ENCODE data around the gene JAK3. TPM values are rescaled to one million over a fixed set of nuclear protein-coding genes. Genes with fewer than 3 reads are reported as not detected.

The JAK3 gene
- total and polyA plus RNA-seq, 2 of the 4 experiments (the other 2 are of a cell fraction): 0.36 to 1.5 TPM

GRCh38 chr19:17877696-17878095 is 29.9 kb upstream of the JAK3 start:
- H3K4me1 ChIP-seq (ENCODE audit: control insufficient read depth, insufficient read depth, low read length): no peaks in the 10 kb centered on the region
- H3K23ac ChIP-seq (ENCODE audit: low read depth, low read length): no peak overlapping the region
- no peaks in the 10 kb centered on the region; the same call in 1 of the 2 replicates for H3K9me1 ChIP-seq (ENCODE audit: insufficient read depth, low read length)
- H3K9me3 ChIP-seq (ENCODE audit: control insufficient read depth, insufficient read depth, low read length): no peaks in the 10 kb centered on the region
- no peak overlapping the region for H4K8ac ChIP-seq (ENCODE audit: low read depth in 2 of 2, low read length in 2 of 2)
- H2BK20ac ChIP-seq (ENCODE audit: low read depth, low read length): no peak overlapping the region
- H4K20me1 ChIP-seq (ENCODE audit: insufficient read depth, low read length): no peaks in the 10 kb centered on the region
- no peak overlapping the region for H3K4me3 ChIP-seq (ENCODE audit: insufficient read depth, low read depth, low read length)
- no peak overlapping the region for H3K18ac ChIP-seq (ENCODE audit: low read depth, low read length)
- intact Hi-C loops (cut with micrococcal nuclease) (no loop called here), dilution Hi-C loops (cut with HindIII; ENCODE audit: low sequenced_read_pairs, unreplicated experiment) (no loop called here), in situ Hi-C loops (cut with MboI; ENCODE audit: low sequenced_read_pairs) (loop anchor here (5.0 kb wide), 1 partner anchor 45 kb away; no protein-coding TSS in a partner anchor)
- H2BK15ac ChIP-seq (ENCODE audit: low read depth, low read length): no peak overlapping the region
- no peak overlapping the region for H3K4ac ChIP-seq (ENCODE audit: low read depth, low read length)
- BruUV-seq (replicated peaks): no TSS peak
- no peak overlapping the region for H2BK120ac ChIP-seq (ENCODE audit: low read depth, low read length)
- no peak overlapping the region for H3K4me2 ChIP-seq (ENCODE audit: low read depth, low read length)
- H3K27ac ChIP-seq (ENCODE audit: insufficient read depth, low read length): no peak overlapping the region
- H3K79me1 ChIP-seq (ENCODE audit: low read depth in 1 of 2, low read length in 2 of 2): no peaks in the 10 kb centered on the region
- no peak for ATAC-seq (ENCODE audit: low read depth)
- peaks cover 19% of the 10 kb centered on the region for H3K27me3 ChIP-seq (ENCODE audit: control insufficient read depth, insufficient read depth, low read length)
- 84% methylated on average over 5 of the region's 16 CpGs; no CpG with 5 or more reads in 1 of the 2 experiments for WGBS, 2 experiments (ENCODE audit: extremely low coverage in 2 of 2, insufficient read length in 1 of 2)
- no peaks in the 10 kb centered on the region for H3K36me3 ChIP-seq (ENCODE audit: control insufficient read depth, insufficient read depth, low read length)
- H2AFZ ChIP-seq (replicated peaks; ENCODE audit: low read length, poor library complexity): peak overlapping the region; percentile 5
- H2AK5ac ChIP-seq (ENCODE audit: low read depth, low read length): no peak overlapping the region
- TF ChIP-seq USF2 (IDR thresholded peaks at IDR 0.05; ENCODE audit: low read depth, low read length) (no peak), BHLHE40 (IDR thresholded peaks at IDR 0.05; ENCODE audit: low read depth, low read length) (no peak), POLR2A (IDR thresholded peaks at IDR 0.05; ENCODE audit: low read depth, low read length) (no peak), RCOR1 (IDR thresholded peaks at IDR 0.05; ENCODE audit: insufficient replicate concordance, low read length) (no peak), CHD1 (IDR thresholded peaks at IDR 0.05; ENCODE audit: low read depth, low read length) (no peak), CEBPB (IDR thresholded peaks at IDR 0.05; ENCODE audit: low read depth, low read length) (no peak), FOS (IDR thresholded peaks at IDR 0.05; ENCODE audit: low read depth, low read length) (no peak), CTCF (conservative IDR thresholded peaks at IDR 0.05; ENCODE audit: low read depth, low read length) (no peak), SMC3 (IDR thresholded peaks at IDR 0.05; ENCODE audit: low read depth, low read length) (no peak), RAD21 (IDR thresholded peaks at IDR 0.05; ENCODE audit: low read length) (no peak), MAZ (IDR thresholded peaks at IDR 0.05; ENCODE audit: borderline replicate concordance, low read depth, low read length) (no peak), MXI1 (IDR thresholded peaks at IDR 0.05; ENCODE audit: borderline replicate concordance, low read depth, low read length) (no peak), ELK1 (IDR thresholded peaks at IDR 0.05; ENCODE audit: borderline replicate concordance, low read depth, low read length) (no peak), RFX5 (IDR thresholded peaks at IDR 0.05; ENCODE audit: low read depth, low read length) (no peak), MAFK (IDR thresholded peaks at IDR 0.05; ENCODE audit: low read depth, low read length) (no peak), NFE2L2 (IDR thresholded peaks at IDR 0.05; ENCODE audit: low read depth, low read length) (no peak)
- ChIA-PET POLR2A (ENCODE audit: unreplicated experiment) (no interaction called here), CTCF (interaction anchor here (0.6 kb wide), 1 partner anchor 18 kb away, joined by 4 read pairs; the partner anchor contains the start of gene RPL18A)
- no peak overlapping the region for H3K9ac ChIP-seq (ENCODE audit: low read depth, low read length)
- no peak overlapping the region for H4K5ac ChIP-seq (ENCODE audit: low read depth, low read length)
- H3K14ac ChIP-seq (replicated peaks; ENCODE audit: low read depth, low read length): no peak overlapping the region
- H3K56ac ChIP-seq (ENCODE audit: extremely low read depth, insufficient read depth, low read length): no peak overlapping the region
- H4K91ac ChIP-seq (ENCODE audit: insufficient read depth, low read depth, low read length): no peak overlapping the region
- H2BK5ac ChIP-seq (ENCODE audit: low read depth, low read length, poor library complexity, severe bottlenecking): no peak overlapping the region
- no peak overlapping the region for H2AK9ac ChIP-seq (replicated peaks; ENCODE audit: low read depth, low read length, poor library complexity)
- no peak for DNase-seq
